GM21619 (cell line): ENCODE data around the gene NCS1.

ENCODE experiments used
- ATAC-seq: cut with Tn5 transposase; IDR thresholded peaks from one replicate; pipeline ENCODE4 v1.9.1; 2021; ENCODE audit not compliant: unreplicated experiment

Gene NCS1

DNA sequence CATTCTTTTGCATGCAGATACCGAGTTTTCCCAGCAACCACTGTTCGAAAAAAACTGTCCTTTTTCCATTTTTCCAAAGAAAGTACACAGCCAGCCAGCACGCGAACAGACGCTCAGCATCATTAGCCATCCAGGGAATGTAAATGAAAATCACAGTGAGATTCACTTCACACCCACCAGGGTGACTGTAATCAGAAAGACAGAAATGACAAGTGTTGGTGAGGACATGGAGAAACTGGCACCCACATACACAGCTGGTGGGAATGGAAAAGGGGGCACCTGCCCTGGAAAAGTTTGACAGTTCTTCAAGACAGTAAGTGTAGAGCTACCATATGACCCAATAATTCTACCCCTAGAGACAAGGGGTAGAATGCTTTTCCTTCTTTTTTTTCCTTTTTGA lies 25.0 kb upstream of the NCS1 start:
- ATAC-seq = no peak

DNA sequence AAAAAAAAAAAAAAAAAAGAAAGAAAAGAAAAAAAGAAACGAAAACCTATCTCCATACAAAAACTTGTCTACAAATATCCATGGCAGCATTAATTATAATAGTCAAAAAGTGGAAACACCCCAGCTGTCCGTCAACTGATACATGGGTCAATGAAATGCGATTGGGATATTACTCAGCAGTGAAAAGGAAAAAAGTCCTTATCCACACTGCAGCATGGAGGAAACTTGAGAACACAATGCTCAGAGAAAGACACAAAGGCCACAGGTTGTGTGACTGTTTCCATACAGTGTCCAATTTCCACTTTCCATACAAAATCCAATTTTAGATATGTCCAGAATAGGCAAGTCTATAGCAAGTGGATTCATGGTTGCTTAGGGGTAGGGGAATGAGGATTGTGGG lies 24.3 kb upstream of the NCS1 start:
- no peak for ATAC-seq

DNA sequence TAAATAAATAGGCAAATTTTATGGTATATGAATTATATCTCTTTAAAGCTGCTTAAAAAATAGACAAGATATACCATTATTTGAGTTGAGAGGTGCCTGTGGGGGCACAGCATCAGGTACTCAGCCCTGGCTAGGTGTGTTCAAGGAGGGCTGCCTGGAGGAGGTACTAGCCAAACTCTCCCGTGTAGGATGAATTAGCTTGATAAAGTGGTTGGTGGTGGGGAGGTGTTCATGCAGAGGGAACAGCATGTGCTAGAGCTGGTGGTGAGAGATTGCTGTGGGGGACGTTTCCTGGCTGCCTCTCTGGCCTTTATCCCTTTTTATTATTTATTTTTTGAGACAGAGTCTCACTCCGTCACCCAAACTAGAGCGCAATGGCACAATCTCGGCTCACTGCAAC lies 23.2 kb upstream of the NCS1 start:
- no peak for ATAC-seq

DNA sequence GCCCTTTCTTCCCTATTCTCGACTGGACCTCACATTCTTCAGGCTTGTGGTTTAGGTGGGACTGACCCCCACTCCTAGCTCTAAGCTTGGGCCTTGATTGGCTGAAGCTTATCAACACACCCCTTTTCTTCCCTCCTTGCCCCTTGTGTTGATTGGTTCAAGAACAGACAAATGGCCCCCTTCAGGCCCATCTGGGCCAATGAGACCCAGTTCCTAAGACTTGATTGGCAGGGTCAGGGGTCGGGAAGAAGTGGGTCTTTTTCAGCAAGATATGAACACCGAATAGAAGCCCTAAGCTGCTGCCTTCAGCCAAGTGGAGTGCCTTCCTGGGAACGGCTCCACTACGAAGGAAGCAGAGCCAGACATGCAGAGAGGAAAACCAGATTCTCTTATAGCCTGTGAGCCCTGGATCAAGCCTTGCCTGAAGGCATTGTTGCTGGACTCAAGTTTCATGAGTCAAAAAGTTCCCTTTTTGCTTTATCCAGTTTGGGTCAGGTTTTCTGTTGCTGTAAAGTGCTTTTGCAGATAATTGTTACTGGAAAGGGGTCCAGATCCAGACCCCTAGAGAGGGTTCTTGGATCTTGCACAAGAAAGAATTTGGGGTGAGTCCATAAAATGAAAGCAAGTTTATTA lies 22.4 kb upstream of the NCS1 start:
- no peak for ATAC-seq

DNA sequence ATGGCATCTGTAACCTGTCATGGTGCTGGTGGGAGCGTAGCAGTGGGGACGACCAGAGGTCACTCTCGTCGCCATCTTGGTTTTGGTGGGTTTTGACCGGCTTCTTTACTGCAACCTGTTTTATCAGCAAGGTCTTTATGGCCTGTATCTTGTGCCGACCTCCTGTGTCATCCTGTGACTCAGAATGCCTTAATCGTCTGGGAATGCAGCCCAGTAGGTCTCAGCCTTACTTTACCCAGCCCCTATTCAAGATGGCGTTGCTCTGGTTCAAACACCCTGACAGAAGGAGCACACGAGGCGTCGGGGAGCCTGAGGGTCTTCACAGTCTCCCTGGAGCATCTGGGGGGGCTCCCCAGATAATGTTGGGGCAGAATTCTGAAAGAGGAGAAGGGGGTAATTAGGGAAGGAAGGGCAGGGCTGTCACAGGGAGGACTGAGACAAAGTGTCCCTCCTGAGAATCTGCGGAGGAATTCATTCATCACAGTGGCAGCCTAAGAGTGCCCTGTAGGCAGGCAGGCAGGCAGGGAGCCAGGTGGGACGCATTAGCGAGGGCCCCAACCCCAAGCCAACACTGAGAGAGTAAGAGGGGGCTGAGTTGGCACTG lies 21.3 kb upstream of the NCS1 start:
- no peak for ATAC-seq

DNA sequence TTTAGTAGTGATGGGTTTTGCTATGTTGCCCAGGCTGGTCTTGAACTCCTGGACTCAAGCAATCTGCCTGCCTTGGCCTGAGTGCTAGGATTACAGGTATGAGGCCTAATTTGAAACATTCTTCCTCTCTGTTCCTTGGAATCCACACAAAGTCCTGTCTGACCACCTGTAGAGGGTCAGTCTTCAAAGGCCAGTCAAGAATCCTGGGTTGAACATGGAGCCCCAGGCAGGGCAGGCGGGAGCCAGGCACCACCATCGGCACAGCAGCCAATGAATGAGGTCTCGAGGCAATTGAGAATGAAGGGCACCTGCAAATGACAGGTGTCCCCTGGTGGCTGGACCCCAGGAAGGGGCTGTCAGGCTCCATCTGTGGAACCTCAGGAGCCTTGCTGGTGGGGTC lies 17.4 kb upstream of the NCS1 start:
- ATAC-seq = no peak

DNA sequence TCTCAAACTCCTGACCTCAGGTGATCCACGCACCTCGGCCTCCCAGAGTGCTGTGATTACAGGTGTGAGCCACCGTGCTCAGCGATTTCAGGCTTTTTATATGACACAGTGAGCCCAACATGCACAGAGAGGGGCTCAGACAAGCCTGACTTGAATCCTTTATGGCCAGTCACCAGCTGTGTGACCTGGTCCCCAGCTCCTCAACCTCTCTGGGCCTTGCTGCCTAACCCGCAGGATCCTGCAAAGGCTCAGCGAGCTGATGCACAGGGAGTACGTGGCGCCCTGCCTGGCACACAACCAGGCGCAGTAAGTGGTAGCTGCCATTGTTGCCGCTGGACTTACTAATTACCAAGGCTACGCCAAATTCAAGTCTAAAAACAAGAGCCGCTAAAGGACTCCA lies 16.6 kb upstream of the NCS1 start:
- ATAC-seq = no peak

DNA sequence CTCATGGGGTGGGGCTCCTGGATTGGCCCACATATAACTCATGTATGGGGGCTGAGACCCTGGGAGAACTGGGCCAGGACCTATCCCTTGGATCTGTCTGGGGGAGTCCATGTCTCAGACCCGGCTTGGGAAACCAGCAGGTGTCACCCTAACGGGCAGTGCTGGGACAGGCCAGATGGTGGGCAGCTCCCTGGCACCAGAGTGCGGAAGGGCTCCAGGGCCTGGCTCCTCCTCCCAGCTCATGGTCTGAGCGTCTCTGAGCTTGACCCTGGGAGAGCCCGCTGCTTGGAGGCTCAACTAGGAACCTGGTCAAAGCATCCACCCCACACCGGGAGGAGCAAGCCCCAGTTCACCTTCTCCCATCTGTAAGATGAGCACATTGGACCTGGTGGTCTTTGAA lies 15.5 kb upstream of the NCS1 start:
- ATAC-seq = no peak

DNA sequence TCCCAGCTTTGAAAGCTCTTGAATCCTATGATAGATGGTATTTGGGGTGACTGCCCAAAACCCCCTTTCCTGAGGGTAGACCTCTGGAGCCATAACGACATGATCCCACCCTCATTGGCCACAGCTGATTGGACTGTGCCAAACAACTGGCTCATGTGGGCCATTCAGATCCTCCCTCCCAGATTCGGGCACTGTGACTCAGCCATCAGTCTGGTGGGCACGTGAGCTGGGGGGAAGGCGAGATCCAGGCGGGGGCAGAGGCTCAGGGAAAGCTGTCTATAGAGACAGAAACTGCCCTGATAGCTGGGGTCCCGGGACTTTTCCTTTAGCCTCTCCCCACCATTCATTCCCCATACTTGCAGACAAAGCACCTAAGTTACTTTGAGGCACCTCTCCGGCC lies 15.1 kb upstream of the NCS1 start:
- ATAC-seq = no peak

DNA sequence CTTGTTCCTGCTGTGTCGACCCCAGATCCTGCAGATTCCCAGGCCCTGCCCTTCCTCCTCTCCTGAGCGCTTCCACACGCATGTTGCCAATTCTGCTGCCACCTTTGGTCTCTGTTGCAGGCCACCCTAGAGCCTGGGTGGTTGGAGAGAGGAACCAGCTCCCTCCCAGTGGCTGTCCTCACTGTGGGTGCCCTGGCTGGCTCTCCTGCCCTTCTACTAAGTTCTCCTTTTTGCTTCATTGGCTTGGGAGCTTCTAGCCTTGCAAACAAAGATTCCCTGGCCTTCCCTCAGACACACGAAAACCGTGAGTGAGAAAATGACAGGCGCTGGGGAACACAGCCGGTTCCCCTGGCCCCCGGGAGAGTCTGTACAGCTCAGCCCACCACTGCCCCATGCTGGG lies 14.2 kb upstream of the NCS1 start:
- ATAC-seq = no peak

DNA sequence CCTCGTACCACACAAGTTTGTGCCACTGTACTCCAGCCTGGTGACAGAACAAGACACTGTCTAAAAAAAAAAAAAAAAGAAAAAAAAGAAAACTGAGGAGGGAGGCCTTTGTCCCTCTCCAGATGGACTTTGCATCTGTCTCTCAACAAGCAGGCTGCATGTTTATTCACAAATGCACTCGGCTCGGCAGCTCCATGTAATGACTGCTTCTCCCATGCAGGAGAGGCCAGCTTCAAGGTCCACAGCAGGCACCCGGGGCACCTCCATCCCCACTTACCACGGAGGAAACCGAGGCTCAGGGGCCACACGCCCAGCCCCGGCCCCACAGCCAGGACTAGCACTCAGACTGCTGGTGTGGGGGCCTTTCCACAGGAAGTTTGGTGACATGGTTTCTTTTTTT lies 13.1 kb upstream of the NCS1 start:
- no peak for ATAC-seq

DNA sequence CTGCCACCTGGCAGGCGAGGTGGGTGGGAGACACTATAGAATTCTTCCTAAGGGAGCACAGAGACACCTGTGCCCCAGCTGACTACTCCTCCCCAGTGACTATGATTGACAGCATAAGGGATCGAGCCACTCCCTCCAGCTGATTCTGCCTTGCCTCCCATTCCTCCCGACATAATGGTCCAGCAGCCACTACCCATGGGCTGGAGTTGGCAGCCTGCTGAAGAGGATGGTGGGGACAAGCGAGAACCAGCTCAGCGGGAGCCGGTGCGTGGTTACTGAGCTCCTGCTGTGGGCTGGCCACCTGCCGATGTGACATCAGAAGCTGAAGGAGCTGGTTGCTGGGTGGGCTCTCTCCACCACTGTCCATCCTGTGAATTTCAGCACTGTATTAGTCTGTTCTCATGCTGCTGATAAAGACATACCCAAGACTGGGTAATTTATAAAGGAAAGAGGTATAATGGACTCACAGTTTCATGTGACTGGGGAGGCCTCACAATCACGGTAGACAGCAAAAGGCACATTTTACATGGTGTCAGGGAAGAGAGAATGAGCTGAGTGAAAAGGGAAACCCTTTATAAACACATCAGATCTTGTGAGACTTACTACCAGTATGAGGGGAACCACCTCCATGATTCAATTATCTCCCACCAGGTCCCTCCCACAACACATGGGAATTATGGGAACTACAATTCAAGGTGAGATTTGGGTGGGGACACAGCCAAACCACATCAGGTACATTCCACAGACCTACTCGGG lies 12.1 kb upstream of the NCS1 start:
- ATAC-seq = no peak

DNA sequence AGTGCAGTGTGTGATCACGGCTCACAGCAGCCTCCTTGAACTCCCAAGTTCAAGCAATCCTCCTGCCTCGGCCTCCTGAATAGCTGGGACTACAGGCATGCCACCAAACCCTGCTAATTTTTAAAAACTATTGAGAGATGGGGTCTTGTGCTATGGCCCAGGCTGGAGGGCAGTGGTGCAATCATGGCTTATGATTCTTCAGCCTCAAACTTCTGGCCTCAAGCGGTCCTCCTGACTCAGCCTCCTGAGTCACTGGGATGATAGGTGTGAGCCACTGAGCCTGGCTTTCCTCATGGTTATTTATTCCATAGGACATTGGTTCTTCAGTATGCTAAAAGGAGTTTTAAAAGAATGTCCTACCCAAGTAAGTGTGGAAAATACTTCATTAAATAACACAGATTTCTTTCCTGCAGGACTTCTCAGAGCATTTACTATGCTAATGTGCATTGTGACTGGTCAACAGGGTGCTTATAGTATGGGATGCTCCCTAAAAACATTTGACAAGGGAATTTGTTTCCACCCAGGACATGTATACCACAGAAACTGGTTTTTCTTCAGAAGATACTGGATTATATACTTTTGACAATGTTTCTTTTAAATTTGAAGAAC lies 11.2 kb upstream of the NCS1 start:
- ATAC-seq = no peak

DNA sequence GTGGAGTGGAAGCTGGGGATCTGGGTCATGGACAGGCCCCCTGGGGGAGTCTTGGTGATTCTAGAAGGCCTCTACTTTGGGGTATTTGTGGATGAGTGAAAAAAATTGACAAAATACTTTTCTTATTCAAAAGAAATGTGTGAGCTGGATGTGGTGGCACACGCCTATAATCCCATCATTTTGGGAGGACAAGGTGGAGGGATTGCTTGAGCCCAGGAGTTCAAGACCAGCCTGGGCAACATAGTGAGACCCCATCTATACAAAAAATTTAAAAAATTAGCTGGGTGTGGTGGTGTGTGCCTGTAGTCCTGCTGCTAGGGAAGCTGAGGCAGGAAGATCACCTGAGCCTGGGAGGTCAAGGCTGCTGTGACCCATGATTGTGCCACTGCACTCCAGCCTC lies 6.6 kb upstream of the NCS1 start:
- ATAC-seq = no peak

DNA sequence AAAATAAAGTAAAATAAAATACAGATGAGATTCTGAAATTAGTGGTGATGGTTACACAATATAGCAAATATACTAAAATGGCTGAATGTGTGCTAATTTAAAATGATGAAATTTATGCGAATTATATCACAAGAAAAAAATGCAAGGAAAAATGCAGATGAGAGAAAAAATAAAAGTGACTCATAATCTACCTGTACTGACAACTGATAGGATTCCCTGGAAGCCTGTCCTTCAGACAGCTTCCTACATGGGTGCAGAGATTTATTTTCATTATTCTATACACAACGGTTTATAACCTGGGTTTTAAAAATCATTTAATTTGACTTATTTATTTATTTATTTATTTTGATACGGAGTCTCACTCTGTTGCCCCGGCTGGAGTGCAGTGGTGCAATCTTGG lies 5.8 kb upstream of the NCS1 start:
- ATAC-seq = no peak

DNA sequence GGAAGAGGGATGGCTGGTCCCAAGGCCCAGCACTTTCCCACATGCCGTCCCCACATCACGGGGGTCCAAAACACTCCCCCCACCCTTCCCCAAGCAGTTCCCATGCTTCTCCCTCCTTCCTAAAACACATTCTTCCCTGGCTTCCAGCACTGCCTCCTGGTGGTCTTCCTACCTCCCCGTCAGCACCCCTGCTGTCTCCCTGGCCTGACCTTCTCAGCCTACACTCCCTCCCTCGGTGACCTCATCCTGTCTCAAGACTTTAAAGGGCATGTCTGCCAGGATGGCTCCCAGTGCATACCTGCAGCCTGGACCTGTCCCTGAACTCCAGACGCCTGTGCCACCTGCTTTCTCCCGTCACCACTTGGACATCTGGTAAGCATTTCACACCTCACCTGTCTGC lies 4.3 kb upstream of the NCS1 start:
- no peak for ATAC-seq

DNA sequence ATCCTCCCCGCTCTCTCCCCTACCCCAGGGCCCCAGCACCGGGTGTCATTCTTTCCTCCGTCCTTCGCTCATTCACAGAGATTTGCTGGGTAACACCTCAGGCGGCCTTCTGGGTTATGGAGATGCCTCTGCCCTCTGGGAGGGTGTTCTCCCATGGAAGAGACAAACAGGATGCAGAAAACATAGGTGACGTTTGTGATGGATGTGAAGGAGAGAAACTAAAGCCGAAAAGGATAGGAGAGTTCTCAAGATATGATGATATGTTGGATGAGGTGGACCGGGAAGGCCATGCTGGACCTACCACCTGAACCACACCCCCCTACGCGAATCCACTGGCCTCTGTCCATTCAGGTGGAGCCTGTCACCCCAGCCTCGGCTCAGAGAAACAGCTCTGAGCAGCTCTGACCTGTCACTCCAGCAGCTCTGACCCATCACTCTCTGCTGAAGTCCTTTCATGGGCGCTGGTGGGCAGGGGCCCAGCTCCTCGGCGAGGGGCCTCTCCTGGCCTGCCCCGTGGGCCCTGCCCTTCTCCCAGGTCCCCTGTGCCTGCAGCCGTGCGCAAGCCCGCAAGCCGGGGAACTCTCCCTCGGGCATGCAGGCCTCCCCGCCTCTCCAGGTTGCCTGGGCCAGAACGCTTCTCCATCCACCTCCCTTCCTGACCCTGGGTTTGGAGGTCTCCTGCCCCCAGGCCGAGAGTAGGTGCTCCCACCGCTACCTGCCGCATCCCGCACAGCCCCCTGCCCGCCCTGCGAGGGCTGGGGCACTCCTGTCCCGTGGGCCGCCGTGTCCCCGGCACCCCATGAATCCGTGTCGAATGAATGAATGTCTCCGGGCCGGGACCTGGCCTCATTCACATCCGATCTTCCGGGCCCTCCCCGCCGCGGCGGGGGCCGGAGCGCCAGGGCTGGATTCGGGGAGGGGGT lies 717 bp upstream of the NCS1 start:
- ATAC-seq = no peak

DNA sequence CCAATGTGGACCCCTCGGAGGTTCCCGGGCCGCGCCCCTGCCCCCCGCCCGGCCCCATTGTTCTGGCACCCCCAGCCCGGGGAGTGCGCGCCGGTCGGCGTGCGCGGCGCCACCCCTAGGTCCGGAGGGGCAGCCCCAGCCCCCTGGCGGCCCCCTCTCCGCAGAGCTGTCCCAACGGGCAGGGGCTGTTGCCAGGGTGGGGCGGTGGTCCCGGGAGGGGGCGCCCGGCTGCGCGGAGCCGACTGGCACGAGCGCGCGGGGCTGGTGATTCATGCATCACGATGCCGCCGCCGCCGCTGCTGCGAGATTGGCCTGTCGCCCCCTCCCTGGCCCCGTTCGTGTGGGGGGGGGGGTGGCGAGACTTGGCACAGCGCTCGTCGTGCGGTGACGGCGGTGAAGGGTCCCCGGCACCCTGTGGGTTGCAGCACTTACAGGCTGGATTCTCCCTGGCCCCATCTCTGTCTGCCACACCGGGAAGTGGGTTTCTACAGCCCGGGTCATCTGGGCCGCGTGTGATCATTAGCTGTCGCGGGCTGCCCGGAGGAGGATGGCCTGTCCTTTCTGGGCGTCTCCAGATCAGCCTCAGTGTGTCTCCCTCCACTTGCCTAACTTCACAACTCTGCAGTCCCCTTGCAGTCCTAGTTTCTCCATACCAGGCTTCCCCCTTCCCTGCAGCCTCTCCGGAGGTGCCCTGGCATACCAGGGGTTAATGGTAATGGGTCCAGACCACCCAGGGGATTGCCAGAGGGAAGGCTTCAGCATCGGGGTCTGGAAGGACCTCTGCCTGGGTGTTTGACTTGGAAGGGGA lies 858 bp downstream of the NCS1 start:
- no peak for ATAC-seq

DNA sequence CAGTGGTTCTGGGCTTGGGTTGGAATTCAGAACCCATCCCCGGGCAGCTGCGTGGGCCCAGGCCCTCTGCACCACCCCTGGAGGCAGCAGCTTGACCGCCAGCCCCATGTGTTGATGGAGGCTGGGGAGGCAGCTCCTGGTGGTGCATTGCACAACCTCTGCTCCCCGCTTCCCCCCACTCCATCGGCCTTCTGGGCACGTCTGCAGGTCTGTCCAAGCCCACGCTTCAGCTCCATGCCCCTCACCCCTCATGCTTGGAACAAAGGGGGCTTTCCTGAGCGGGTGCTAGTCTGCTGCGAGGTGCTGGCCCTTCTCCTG lies 1.4 kb downstream of the NCS1 start:
- no peak for ATAC-seq

DNA sequence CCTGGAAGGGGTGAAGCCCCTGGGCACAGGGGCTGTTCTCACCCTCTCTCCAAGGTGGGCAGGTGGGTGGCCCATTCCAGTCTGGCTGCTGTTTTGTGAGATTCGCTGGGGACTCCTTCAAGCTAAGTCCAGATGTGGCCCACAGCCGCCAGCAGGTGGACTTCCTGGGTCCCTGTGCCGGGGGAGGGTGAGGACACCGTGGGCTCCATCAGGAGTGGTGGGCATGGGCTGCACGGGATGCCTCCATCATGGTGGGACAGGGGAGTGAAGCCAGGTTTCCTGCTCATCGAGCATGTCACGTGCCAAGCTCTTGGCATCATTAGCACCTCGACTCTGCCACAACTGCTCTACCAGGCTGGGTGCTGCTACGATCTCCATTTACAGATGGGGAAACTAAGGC lies 1.8 kb downstream of the NCS1 start:
- no peak for ATAC-seq

DNA sequence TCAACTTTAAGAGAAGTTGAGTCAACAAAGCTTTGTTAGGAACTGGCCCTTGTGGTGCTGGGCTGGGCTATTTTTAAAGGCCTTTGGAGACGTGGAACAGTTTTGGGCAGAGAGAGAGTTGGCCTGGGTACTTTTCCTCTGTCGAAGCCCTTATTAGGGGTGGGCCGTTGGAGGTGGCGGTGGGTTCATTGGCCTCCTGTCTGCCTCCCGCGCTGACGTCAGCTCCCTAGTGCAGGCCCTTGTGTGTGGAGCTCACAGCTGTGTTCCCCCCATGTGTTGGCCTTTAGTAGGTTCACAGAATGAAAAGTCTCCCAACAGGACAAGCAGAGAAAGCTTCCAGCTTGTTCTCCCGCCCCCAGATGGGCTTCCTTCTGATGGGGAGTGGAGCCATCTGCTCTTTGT lies 2.7 kb downstream of the NCS1 start:
- ATAC-seq = no peak
